ENCODE measurements around the gene ZBTB16. TPM values are rescaled to one million over a fixed set of nuclear protein-coding genes. Genes with fewer than 3 reads are reported as not detected.

ZBTB16 gene
- total and polyA plus RNA-seq, 7 donors, result 9.9 to 197 (median 99.5) TPM

DNA sequence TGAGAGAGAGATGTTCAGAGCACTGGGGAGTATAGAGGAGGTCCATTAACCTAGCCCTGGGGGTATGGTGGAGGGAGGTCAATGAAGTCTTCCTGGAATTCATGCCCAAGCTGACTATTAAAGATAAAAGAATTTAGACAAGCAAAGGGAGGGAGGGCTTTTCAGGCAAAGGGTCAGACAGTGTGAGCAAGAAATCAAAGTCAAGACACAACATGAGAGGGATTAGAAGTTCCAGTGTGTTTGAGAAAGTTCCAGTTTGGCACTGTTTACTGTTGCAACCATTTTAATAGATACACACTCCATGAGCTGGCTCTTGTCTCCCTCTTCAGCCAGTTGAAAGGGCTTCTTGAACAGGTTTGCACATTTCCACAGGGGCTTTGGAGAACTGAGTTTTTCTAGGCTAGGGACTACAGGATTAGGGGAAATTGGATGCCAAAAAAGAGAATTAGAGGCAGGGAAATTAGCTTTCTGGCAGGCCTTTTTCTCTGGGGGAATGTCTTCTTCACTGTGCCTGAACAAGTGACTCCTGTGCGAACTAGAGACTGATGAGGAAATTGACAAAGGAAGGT, 222.0 kb downstream of the ZBTB16 start:
- Histone ChIP-seq H3K4me3 (no peak overlapping the region), H3K27ac (peak overlapping the region in 3 of 4 donors; percentile 17 to 43 (median 28)), H3K36me3 (no peaks in the 10 kb centered on the region), H3K9me3 (no peaks in the 10 kb centered on the region), H3K4me1 (peaks cover 0 to 23% (median 21%) of the 10 kb centered on the region in 4 donors), H3K27me3 (no peaks in the 10 kb centered on the region)
- 86 to 96% methylated on average over 1 of the region's 1 CpG for WGBS, 2 donors
- DNase-seq, result no peak
- TF ChIP-seq POLR2A (IDR thresholded peaks at IDR 0.05) (no peak), POLR2AphosphoS5 (IDR thresholded peaks at IDR 0.05) (peak in 1 of 4 donors; percentile 3)
- intact Hi-C loops (cut with DNase I), result loop anchor here (5.0 kb wide), 2 partner anchors 66 to 116 kb away; no protein-coding TSS in a partner anchor

DNA sequence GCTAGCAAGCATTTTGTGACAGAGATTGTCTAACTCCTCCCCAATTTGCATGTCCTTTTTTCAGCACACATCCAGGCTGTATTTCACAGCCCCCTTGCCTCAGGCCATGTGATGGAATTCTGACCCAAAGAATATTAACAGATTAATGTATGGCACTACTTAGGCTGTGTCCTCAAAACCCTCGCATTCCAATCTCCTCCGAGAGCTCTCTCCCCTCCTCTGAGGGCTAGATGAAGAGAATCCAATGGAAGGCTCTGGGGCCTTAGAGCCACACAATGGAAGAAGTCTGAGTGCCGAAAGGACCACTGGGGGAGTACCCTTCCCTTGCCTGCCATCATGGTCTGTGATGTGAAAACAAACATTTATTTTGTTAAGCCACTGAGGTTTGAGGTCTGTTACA, 223.0 kb downstream of the ZBTB16 start:
- no peak for TF ChIP-seq POLR2AphosphoS5 (IDR thresholded peaks at IDR 0.05)
- no peak overlapping the region for H3K27ac ChIP-seq
- H3K9me3 ChIP-seq, result no peaks in the 10 kb centered on the region
- no peaks in the 10 kb centered on the region for H3K27me3 ChIP-seq
- no peaks in the 10 kb centered on the region for H3K36me3 ChIP-seq
- peaks cover 0 to 23% (median 21%) of the 10 kb centered on the region in 4 donors for H3K4me1 ChIP-seq
- intact Hi-C loops (cut with DNase I), result loop anchor here (5.0 kb wide), 2 partner anchors 65 to 115 kb away; no protein-coding TSS in a partner anchor
- no peak for DNase-seq
- no peak overlapping the region for H3K4me3 ChIP-seq
- WGBS, 2 donors, result 80 to 86% methylated on average over 3 of the region's 3 CpGs

DNA sequence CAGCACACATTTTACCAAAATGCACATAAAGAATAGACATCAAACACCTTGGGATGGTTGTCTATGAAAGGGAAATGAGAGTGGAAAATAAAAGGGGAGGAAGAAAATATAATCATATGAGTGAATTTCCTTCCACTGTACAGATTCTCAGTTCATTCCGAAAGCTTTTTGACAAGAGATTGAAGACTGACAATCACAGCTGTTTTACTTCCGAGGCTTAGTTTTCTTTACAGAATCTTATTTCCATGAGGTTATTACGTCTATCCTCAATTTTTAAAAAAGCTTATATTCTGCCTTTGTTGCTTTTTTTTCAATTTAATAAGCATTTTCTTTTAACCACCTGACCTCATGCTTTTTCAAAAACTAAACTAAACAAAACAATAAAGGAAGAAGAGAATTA, 223.9 kb downstream of the ZBTB16 start:
- no peaks in the 10 kb centered on the region for H3K36me3 ChIP-seq
- TF ChIP-seq POLR2AphosphoS5 (IDR thresholded peaks at IDR 0.05), result no peak
- TF ChIP-seq, protein P1, sequence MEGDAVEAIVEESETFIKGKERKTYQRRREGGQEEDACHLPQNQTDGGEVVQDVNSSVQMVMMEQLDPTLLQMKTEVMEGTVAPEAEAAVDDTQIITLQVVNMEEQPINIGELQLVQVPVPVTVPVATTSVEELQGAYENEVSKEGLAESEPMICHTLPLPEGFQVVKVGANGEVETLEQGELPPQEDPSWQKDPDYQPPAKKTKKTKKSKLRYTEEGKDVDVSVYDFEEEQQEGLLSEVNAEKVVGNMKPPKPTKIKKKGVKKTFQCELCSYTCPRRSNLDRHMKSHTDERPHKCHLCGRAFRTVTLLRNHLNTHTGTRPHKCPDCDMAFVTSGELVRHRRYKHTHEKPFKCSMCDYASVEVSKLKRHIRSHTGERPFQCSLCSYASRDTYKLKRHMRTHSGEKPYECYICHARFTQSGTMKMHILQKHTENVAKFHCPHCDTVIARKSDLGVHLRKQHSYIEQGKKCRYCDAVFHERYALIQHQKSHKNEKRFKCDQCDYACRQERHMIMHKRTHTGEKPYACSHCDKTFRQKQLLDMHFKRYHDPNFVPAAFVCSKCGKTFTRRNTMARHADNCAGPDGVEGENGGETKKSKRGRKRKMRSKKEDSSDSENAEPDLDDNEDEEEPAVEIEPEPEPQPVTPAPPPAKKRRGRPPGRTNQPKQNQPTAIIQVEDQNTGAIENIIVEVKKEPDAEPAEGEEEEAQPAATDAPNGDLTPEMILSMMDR (IDR thresholded peaks at IDR 0.05), result no peak
- TF ChIP-seq EP300 (IDR thresholded peaks at IDR 0.05), result no peak
- TF ChIP-seq POLR2A (IDR thresholded peaks at IDR 0.05), result no peak
- WGBS, 2 donors, result 87 to 91% methylated on average over 3 of the region's 3 CpGs
- H3K4me1 ChIP-seq, result peaks cover 0 to 23% (median 21%) of the 10 kb centered on the region in 4 donors
- H3K27me3 ChIP-seq, result no peaks in the 10 kb centered on the region
- intact Hi-C loops (cut with DNase I), result loop anchor here (5.0 kb wide), 2 partner anchors 64 to 114 kb away; no protein-coding TSS in a partner anchor
- no peak overlapping the region for H3K4me3 ChIP-seq
- no peaks in the 10 kb centered on the region for H3K9me3 ChIP-seq
- no peak for DNase-seq
- H3K27ac ChIP-seq, result peak overlapping the region in 1 of 4 donors; percentile 27

DNA sequence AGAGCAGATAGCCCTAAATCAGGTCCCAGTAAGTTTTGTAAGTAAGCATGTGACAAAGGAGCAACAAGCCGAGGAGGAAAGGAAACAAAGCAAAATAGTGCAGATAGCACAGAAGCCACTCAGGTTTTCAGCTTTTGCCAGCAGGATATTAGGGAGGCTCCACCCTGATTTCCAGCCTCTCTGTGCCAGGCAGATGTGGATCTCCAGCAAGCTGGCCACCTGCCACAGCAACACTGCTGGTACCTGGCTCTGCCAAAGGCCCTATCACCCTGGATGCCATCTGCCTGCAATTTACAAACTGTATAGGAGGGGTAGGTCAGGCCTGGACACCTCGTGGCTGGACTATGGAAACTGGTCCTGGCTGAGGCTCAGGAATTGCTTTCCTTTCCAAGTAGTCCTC, 224.5 kb downstream of the ZBTB16 start:
- Histone ChIP-seq H3K9me3 (no peaks in the 10 kb centered on the region), H3K36me3 (no peaks in the 10 kb centered on the region), H3K4me1 (peaks cover 0 to 23% (median 21%) of the 10 kb centered on the region in 4 donors), H3K4me3 (no peak overlapping the region), H3K27me3 (no peaks in the 10 kb centered on the region), H3K27ac (peak overlapping the region in 1 of 4 donors; percentile 27)
- intact Hi-C loops (cut with DNase I), result loop anchor here (5.0 kb wide), 2 partner anchors 63 to 113 kb away; no protein-coding TSS in a partner anchor
- WGBS, 2 donors, result 20 to 66% methylated on average over 2 of the region's 2 CpGs
- DNase-seq, result no peak
- TF ChIP-seq POLR2AphosphoS5 (IDR thresholded peaks at IDR 0.05) (no peak), EP300 (IDR thresholded peaks at IDR 0.05) (no peak), POLR2A (IDR thresholded peaks at IDR 0.05) (no peak)
- TF ChIP-seq, protein P1 (IDR thresholded peaks at IDR 0.05), result no peak

DNA sequence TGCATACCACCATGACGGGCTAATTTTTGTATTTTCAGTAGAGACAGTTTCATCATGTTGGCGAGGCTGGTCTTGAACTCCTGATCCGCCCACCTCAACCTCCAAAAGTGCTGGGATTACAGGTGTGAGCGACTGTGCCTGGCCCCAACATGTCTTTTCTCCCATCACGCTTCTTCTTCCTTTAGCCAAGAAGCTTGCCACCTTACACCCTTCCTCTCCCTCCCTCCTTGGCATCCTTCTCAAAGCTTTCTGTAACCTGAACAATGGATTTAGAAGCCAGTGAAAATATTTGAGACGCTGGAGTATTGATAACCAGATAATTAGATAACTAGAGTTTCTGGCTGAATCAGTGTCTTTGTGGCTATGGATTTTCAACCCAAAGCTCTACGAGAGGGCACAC, 225.4 kb downstream of the ZBTB16 start:
- H3K27me3 ChIP-seq, result no peaks in the 10 kb centered on the region
- WGBS, 2 donors, result 94 to 95% methylated on average over 7 of the region's 7 CpGs
- H3K27ac ChIP-seq, result no peak overlapping the region
- no peaks in the 10 kb centered on the region for H3K36me3 ChIP-seq
- peaks cover 0 to 23% (median 21%) of the 10 kb centered on the region in 4 donors for H3K4me1 ChIP-seq
- no peak for TF ChIP-seq EP300 (IDR thresholded peaks at IDR 0.05)
- no peak for TF ChIP-seq POLR2AphosphoS5 (IDR thresholded peaks at IDR 0.05)
- no peak for TF ChIP-seq POLR2A (IDR thresholded peaks at IDR 0.05)
- TF ChIP-seq, protein P1 (IDR thresholded peaks at IDR 0.05), result no peak
- no peak for DNase-seq
- H3K4me3 ChIP-seq, result no peak overlapping the region
- intact Hi-C loops (cut with DNase I), result loop anchor here (5.0 kb wide), 2 partner anchors 62 to 112 kb away; no protein-coding TSS in a partner anchor
- no peaks in the 10 kb centered on the region for H3K9me3 ChIP-seq

All from sigmoid colon (tissue), 7 donors.